CD4-positive, alpha-beta T cell treated with Interferon alpha-2 for 1 hour (primary cell): ENCODE measurements around the gene FBXL17.

Experiments used
- DNase-seq, 2 donors: peaks; one replicate each; pipeline ENCODE4 v3.0.0-alpha.2; 2020 to 2022

The FBXL17 gene

DNA sequence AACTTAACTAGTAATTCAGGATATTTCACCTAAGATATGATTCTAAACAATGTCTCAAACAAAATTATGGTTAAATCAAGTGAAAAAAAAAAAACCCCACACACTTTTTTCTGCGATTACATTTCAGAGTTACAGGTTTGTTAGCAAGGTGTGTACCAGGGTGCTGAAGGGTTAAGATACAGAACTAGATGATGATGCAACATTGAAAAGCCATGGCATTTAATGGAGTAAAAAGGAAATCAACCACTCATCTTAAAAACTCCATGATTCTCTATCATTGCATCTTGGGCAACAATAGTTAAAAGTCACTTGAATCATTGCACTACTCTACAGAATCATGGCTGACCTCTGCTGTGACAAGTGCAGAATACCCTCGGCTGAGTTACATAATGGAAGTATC lies 440.9 kb downstream of the FBXL17 start:
- DNase-seq: no peak

DNA sequence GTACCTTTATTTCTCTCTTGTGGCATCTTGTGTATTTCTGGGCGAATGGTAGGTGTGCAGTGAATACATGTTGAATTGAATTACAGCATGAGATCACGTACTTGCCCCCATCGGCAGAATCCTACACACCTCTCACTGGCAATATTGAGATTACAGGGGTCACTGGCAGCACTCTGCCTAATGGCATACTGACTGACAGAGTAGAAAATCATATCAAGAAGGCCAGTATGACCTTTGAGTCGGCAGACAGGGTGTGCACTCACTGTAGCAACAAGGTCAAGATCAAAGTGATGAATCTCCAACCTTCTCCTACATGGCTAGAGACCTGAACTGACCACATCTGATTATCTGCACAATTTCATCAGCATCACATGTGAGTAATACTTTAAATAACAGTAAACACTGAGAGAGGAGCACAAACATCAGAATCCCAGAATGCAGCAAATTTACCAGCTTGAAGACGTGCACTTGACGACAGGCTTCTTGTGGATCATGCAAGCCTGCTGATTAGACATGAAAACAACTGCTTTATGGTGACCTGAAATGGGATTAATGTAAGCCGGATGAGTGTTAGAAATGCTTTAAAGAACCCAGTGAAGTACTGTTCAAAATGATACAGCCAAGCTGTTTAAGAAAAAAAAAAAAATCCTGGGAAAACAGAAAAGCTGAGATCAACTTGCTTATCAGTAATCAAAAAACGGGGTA lies 444.1 kb downstream of the FBXL17 start:
- DNase-seq: no peak

GRCh38 chr5:107937204-107937603 lies 444.7 kb downstream of the FBXL17 start:
- no peak for DNase-seq

- DNase-seq: no peak
Observed at GRCh38 chr5:107936515-107936914, 445.4 kb downstream of the FBXL17 start.

- DNase-seq: no peak
Observed at GRCh38 chr5:107935645-107936044, 446.3 kb downstream of the FBXL17 start.

GRCh38 chr5:107933326-107933725 lies 448.6 kb downstream of the FBXL17 start:
- DNase-seq: no peak

DNA sequence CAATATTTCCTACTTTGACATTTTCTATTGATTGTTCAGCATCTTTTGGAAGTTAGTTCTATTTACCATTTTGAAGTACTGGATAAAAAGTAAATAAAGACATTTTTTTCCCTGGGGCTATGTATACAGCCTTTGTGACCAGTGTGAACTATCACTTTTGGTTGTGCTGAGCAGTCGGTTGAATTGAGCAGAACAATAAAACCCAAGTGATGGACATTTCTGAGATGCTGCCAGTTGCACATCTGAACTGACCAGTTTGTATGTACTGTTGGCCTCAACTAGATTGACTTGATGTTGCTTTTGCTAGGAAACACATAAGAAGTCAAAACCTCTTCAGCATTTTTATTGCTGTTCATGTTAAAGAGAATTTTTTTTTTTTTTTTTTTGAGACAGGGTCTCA lies 451.0 kb downstream of the FBXL17 start:
- no peak for DNase-seq

DNA sequence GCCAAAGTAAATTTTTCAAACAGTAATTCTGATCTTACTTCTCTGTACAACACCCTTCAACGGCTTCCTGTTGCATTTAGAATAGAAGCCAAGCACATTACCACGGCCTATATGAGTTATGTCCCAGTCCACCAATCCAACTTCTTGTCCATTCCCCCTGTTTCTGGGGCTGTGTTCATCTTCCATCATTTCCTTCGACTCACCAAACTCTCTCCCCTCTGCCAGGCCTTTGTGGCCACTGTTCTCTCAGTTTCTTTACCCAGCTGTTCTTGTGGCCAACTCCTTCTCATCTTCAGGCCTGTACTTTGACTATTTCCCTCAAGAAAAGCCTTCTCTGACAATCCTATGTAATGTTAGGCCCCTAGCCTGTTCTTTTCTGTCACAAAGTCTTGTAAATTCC lies 451.8 kb downstream of the FBXL17 start:
- DNase-seq: no peak

DNA sequence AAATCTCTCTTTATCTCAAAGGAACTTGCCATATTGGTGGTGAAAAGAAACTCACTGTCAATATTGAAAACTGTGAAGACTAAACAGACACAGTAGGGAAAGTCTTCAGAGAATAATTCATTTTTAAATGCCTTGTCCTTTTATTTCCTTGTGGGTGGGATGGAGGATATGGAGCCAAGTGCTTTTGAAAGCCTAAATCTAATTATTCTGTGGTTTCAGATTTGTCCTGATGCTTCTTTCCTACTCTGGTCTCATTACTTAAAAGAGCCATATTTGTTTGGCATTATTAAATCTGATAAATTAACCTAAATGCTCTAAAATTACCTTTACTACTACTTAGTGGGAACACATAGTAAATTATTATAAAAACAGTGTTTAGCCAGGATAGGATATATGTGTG lies 452.8 kb downstream of the FBXL17 start:
- DNase-seq: no peak

GRCh38 chr5:107926121-107926520 lies 455.8 kb downstream of the FBXL17 start:
- no peak for DNase-seq

DNA sequence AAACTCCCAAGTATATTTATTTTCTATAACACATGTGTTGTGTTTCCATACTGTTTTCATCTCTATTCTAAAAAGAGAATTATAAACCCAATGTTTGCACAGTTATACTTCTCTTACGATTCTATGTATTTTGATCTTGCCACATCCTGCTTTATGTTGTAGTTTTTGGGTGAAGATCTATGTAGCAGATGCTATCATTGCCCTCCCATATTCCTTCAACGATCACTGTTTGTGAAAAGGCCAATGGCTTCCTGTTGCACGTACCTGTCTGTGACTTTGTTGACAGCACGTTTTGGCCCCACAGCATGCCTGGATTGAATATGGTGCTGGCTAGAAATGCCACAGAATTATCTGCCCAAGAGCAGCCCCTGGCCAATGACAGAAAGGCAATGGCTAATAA lies 456.7 kb downstream of the FBXL17 start:
- DNase-seq: no peak

DNA sequence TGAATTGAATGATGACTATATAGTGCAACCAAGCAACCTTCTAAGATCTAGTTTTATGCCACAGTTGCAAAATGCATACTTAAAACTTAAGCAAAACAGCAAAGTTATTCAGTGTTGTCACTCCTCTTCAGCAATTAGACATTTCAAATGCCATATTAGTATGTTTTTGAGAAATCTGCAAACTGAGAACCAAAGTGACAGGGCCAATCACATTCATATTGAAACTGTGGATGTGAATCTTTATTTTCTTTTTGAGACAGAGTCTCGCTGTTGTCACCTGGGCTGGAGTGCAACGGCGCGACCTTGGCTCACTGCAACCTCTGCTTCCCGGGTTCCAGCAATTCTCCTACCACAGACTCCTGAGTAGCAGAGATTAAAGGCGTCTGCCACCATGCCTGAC lies 461.9 kb downstream of the FBXL17 start:
- no peak for DNase-seq

- DNase-seq: no peak
Observed at GRCh38 chr5:107919361-107919760, 462.5 kb downstream of the FBXL17 start.

GRCh38 chr5:107917983-107918382 lies 463.9 kb downstream of the FBXL17 start:
- no peak for DNase-seq

DNA sequence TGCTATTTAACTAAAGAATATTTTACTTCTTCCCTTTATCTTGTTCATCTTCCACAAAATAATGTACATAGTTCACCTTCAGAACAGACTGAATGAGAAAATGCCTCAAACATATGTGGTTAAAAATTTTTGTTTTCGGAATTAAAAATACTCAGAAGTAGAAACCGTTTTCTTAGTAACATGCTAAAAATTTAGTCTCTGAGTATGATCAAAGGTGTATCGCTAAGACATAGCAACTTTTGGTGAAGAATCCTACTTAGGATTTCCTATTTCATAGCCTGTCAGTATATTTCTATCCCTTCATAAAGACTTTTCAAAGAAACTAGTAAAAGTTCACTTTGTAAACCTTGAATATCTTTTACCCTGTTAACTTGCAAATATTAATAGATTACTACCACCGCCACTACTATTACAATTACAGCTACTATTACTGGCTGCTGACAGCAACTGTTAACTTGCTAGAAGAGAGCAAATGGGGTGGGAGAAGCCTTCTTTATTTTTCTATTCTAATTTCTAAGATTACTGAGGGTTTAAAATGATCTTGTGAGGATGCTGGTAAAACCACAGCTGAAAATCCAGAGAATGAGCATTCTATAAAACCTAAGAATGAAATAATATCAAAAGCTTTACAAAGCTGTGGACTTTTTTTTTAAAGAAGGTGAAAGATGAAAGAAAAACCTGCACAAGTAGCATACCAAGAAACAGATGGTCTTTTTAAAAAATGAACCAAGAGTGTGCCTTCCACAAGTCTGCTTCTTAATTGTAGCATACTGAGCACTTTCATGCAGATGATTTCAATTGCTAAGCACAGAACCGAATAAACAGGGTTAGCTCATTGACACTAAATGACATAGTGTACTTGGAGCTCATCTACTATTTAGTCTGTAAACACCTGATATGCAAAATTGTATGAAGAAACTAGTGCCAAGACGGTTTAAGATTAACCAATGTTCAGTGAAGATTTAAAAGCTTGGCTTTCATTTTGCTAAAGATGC lies 464.9 kb downstream of the FBXL17 start:
- DNase-seq: no peak

DNA sequence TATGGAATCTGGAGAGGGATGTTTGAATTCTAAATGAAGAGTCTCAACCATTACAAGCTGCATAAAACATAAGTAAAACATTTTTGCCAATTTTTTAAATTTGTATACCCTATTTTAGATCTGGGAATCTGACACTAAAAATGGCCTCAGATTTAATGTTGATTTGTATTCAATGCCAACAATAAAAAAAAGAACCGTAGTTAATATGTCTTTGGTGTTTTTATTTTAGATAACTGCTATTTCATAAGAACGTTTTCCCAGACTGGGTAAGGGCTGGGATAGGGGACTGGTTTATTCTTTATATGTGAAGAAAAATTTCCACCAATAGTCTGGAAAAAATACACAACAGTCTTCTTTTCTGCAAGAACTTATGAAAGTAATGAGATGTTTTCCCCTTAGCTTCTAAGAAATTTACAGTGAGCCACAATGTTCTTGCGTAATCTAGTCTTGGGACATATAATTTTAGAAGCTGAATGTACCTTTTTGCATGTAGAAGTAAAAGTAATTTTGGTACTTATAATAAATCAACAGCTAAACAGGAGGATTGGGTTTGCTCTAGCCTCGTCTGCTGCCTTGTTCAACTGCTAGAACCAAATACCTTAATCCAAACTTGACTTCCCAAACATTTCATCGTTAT lies 466.6 kb downstream of the FBXL17 start:
- no peak for DNase-seq

DNA sequence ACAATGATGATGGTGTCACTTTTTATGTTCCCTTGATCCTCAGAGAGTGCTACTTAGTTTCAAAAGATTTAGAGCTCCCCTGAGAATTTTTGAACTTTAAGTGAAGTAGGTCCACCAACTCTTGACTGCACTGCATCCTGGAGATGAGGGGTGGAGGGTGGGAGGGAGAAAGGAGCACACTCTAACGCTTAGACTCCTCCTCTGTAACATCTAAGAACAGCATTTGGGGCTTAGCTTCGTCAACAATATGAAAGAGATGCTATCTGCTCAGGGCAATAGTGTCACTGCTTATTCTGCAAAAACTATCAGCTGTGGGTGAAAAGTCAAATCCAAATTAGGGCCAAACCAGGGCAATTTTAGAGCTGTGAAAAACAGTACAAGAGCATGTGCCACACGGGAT lies 468.4 kb downstream of the FBXL17 start:
- DNase-seq: no peak

- no peak for DNase-seq
Observed at GRCh38 chr5:107900721-107901120, 481.2 kb downstream of the FBXL17 start.

GRCh38 chr5:107894361-107894760 lies 487.5 kb downstream of the FBXL17 start:
- DNase-seq: no peak

- no peak for DNase-seq
Observed at GRCh38 chr5:107893642-107894041, 488.3 kb downstream of the FBXL17 start.

DNA sequence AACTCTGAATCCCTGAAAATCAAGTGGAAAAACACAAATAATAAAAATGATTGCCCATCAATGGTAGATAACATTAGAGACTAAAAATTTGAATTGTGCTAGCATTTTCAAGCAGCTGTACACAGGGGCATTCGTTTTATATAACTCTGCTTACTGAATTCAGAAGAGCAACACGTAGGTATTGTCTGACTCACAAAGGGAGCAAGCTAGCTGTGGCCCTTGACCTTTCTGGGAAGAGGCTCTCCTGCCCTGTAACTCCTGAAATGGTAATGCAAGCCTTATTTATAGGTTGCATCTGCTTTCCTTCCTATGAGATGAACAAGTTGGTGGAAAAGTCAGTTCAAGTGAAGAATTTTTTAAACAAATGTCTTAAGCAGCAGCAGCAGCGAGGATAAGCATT lies 492.5 kb downstream of the FBXL17 start:
- DNase-seq: no peak

DNA sequence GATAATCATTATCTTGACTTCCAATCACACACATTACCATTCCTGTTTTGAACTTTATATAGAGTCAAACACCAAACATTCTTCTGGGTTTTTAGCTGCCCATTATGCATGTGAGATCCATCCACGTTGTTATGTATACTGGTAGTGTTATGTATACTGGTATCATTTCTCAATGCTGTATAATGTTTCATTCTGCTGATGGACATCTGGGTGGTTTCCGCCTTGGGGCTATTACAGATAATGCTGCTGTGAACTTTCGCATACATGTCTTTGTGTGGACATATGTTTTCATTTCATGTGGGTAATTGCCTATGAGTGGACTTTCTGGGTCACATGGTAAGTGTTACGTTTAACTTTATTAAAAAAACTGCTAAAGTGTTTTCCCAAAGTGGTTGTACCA lies 493.4 kb downstream of the FBXL17 start:
- no peak for DNase-seq

DNA sequence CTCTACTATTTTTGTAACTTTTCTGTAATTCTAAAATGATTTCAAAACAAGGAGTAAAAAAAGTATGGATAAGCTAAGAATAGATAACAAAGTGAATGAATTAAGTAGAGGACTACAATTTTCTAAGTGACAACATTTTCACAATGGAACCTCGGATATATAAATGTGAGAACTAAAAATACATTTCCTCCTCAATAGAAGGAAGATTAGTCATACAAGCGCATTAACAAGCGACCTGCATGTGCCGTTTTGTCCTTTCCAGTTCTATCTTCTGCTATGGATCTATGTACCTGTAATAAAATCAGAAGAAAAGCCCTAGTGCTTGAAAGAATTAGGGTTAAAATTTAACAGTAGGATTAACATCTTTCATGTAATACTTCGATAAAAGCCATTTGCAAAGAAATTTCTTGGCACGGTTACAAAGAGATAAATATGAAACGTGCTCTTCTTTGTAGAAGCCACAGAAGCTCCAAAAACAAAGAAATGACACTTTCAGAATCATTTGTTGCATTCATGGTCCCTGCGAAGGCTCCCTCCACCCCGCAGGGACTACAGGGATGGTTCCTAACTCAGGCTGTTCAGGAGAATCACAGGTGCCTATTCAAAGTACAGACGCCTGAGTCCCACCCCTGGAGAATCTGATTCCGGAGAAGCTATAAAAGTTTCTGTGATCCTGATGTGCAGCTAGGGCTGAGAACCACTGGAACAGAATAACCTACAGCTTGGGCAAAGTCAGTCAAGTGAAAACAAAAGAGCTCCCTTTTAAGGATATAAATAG lies 494.5 kb downstream of the FBXL17 start:
- DNase-seq: no peak
